Activated CD8-positive, alpha-beta memory T cell treated with anti-CD3 and anti-CD28 coated beads for 48 hours (primary cell): ENCODE results near the gene FAM72C.
"Not testable (repeated sequence)": the region's sequence is repeated elsewhere in the genome, so short reads cannot be mapped to it uniquely, and the experiment has no call there.

Experiments used
- DNase-seq, 3 experiments: peaks; one replicate each; pipeline ENCODE4 v3.0.0-alpha.2; 2020; ENCODE audit warnings: low read depth in 2 of 3, low spot score in 2 of 3

The FAM72C gene

GRCh38 chr1:143913705-143914104, 58.1 kb downstream of the FAM72C start:
- not testable (repeated sequence) for DNase-seq
